HG02970 (cell line): ENCODE data around the gene ADAMTS6.

Experiments
- ATAC-seq: cut with Tn5 transposase; IDR thresholded peaks from one replicate; pipeline ENCODE4 v1.9.1; 2021; ENCODE audit warnings: mild to moderate bottlenecking, moderate library complexity, moderate number of reproducible peaks; ENCODE audit not compliant: unreplicated experiment, low FRiP score

ADAMTS6 gene

GRCh38 chr5:65161655-65162054 is 320.1 kb downstream of the ADAMTS6 start:
- ATAC-seq: no peak

GRCh38 chr5:65157906-65158603 is 323.7 kb downstream of the ADAMTS6 start:
- ATAC-seq: no peak

- ATAC-seq: no peak
Observed at GRCh38 chr5:65156933-65157332, 324.8 kb downstream of the ADAMTS6 start.

GRCh38 chr5:65152131-65152530 is 329.6 kb downstream of the ADAMTS6 start:
- ATAC-seq: no peak

- ATAC-seq: no peak
Observed at GRCh38 chr5:65151614-65152013, 330.1 kb downstream of the ADAMTS6 start.

- ATAC-seq: no peak
Observed at GRCh38 chr5:65150599-65151304, 331.0 kb downstream of the ADAMTS6 start.

GRCh38 chr5:65149827-65150226 is 331.9 kb downstream of the ADAMTS6 start:
- no peak for ATAC-seq

GRCh38 chr5:65144136-65144871 is 337.4 kb downstream of the ADAMTS6 start:
- no peak for ATAC-seq

GRCh38 chr5:65142511-65143011 is 339.2 kb downstream of the ADAMTS6 start:
- ATAC-seq: no peak

GRCh38 chr5:65142016-65142415 is 339.7 kb downstream of the ADAMTS6 start:
- ATAC-seq: no peak

- ATAC-seq: no peak
Observed at GRCh38 chr5:65141493-65141892, 340.2 kb downstream of the ADAMTS6 start.

GRCh38 chr5:65137631-65138030 is 344.1 kb downstream of the ADAMTS6 start:
- no peak for ATAC-seq

GRCh38 chr5:65133477-65134110 is 348.1 kb downstream of the ADAMTS6 start:
- no peak for ATAC-seq

- no peak for ATAC-seq
Observed at GRCh38 chr5:65132386-65132785, 349.3 kb downstream of the ADAMTS6 start.

GRCh38 chr5:65128226-65128625 is 353.5 kb downstream of the ADAMTS6 start:
- no peak for ATAC-seq

- ATAC-seq: no peak
Observed at GRCh38 chr5:65127161-65127901, 354.4 kb downstream of the ADAMTS6 start.

GRCh38 chr5:65126542-65127069 is 355.1 kb downstream of the ADAMTS6 start:
- ATAC-seq: no peak

- no peak for ATAC-seq
Observed at GRCh38 chr5:65125591-65126541, 355.9 kb downstream of the ADAMTS6 start.
